SHP77 treated with DMSO at 0.1 percent for 48 hours (cell line): ENCODE results near the gene ATP5PO.
"Not testable (repeated sequence)": the region's sequence is repeated elsewhere in the genome, so short reads cannot be mapped to it uniquely, and the experiment has no call there.

Experiments
- DNase-seq: peaks from one replicate; lab custom pipeline; 2025; lab: John Stamatoyannopoulos, UW

Gene ATP5PO

GRCh38 chr21:33867868-33868267, 47.7 kb downstream of the ATP5PO start:
- not testable (repeated sequence) for DNase-seq

- DNase-seq: no peak
These were observed 48.8 kb downstream of the ATP5PO start for GRCh38 chr21:33866826-33867225.

- DNase-seq: no peak
These were observed 49.5 kb downstream of the ATP5PO start for GRCh38 chr21:33865996-33866575.

- DNase-seq: no peak
These were observed 50.4 kb downstream of the ATP5PO start for GRCh38 chr21:33865176-33865575.

GRCh38 chr21:33864150-33864549, 51.5 kb downstream of the ATP5PO start:
- DNase-seq: no peak

GRCh38 chr21:33863191-33863590, 52.4 kb downstream of the ATP5PO start:
- not testable (repeated sequence) for DNase-seq

GRCh38 chr21:33861125-33861524, 54.5 kb downstream of the ATP5PO start:
- DNase-seq: no peak

GRCh38 chr21:33860332-33860879, 55.2 kb downstream of the ATP5PO start:
- no peak for DNase-seq

- no peak for DNase-seq
These were observed 56.1 kb downstream of the ATP5PO start for GRCh38 chr21:33859373-33860102.

GRCh38 chr21:33858667-33859372, 56.8 kb downstream of the ATP5PO start:
- no peak for DNase-seq

GRCh38 chr21:33857846-33858666, 57.5 kb downstream of the ATP5PO start:
- no peak for DNase-seq

- DNase-seq: no peak
These were observed 58.6 kb downstream of the ATP5PO start for GRCh38 chr21:33856893-33857527.

GRCh38 chr21:33855190-33855589, 60.4 kb downstream of the ATP5PO start:
- no peak for DNase-seq

GRCh38 chr21:33854604-33855003, 61.0 kb downstream of the ATP5PO start:
- DNase-seq: peak; percentile 15
